OCI-LY3 (cell line): Measurements from ENCODE around the gene ADA.

Experiments
- H2AFZ ChIP-seq: fragments of 200-600, 300-600 bp; shearing (Covaris generic); 2 replicates; pipeline ENCODE4 v1.6.0; 2014; ENCODE audit warnings: antibody characterized with exemption, low read depth, low read length
- H3K27ac ChIP-seq: fragments of 200-600, 300-600 bp; sonication (generic); 2 replicates; pipeline ENCODE4 v1.5.1; 2014; ENCODE audit warnings: mild to moderate bottlenecking, low read length, moderate library complexity, mixed read lengths
- H3K27me3 ChIP-seq: fragments of 200-600, 300-600 bp; sonication (generic); 2 replicates; pipeline ENCODE4 v1.6.1; 2014; ENCODE audit warnings: low read depth, low read length, mixed read lengths
- H3K36me3 ChIP-seq: fragments of 200-600, 300-600 bp; sonication (generic); replicated peaks from 2 replicates; pipeline ENCODE3; 2014; ENCODE audit warnings: low read depth, low read length, mixed read lengths
- H3K4me1 ChIP-seq: fragments of 300-600, 200-600 bp; sonication (generic); 2 replicates; pipeline ENCODE4 v1.6.1; 2014; ENCODE audit warnings: low read length, mixed read lengths
- H3K4me2 ChIP-seq: fragments of 200-600, 300-600 bp; sonication (generic); 2 replicates; pipeline ENCODE4 v1.6.1; 2014; ENCODE audit warnings: low read length, mixed read lengths
- H3K4me3 ChIP-seq: fragments of 300-600, 200-600 bp; sonication (generic); 2 replicates; pipeline ENCODE4 v1.5.1; 2014; ENCODE audit warnings: antibody characterized with exemption, mild to moderate bottlenecking, low read length, moderate library complexity
- H3K79me2 ChIP-seq: fragments of 300-600, 200-600 bp; shearing (Covaris generic); 2 replicates; pipeline ENCODE4 v1.6.1; 2014; ENCODE audit warnings: mild to moderate bottlenecking, low read length, mixed read lengths
- H3K9ac ChIP-seq: fragments of 300-600, 200-600 bp; shearing (Covaris generic); 2 replicates; pipeline ENCODE4 v1.6.0; 2014; ENCODE audit warnings: mild to moderate bottlenecking, low read length, moderate library complexity
- H3K9me3 ChIP-seq: fragments of 200-600, 300-600 bp; shearing (Covaris generic); 2 replicates; pipeline ENCODE4 v1.6.1; 2014; ENCODE audit warnings: low read length, mixed read lengths; ENCODE audit not compliant: insufficient read depth
- H4K20me1 ChIP-seq: fragments of 200-600, 300-600 bp; sonication (generic); 2 replicates; pipeline ENCODE4 v1.6.1; 2016; ENCODE audit warnings: low read length, mixed read lengths; ENCODE audit not compliant: insufficient read depth
- EZH2phosphoT487 ChIP-seq: fragments of 200-600 bp; shearing (Covaris generic); IDR thresholded peaks from 2 replicates; pipeline ENCODE4 v1.6.1; 2018; ENCODE audit warnings: antibody characterized with exemption, mixed run types, low read depth
- TF ChIP-seq, protein P1 (sequence below): fragments of 200-600, 300-600 bp; sonication (generic); IDR thresholded peaks from 2 replicates; pipeline ENCODE4 v1.5.1; 2014; ENCODE audit warnings: antibody characterized with exemption, low read length, low read depth

Gene ADA

DNA sequence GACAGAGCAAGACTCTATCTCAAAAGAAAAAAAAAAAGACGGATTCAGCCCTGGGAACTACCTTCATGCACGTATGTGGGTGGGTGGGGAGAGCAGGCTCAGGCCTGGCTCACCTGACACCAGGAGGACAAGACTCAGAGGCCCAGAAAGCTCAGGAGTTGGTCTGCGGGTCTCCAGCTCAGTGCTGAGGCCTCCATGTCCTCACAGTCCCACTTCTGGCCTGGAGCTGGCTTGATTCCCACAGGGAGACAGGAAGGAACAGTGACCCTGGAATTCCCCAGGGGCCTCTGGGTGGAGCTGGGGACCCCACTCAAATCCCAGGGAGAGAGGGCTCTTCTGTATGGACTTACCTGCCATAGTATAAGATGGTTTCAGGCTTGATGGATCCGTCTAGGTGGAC is 15.6 kb downstream of the ADA start:
- Histone ChIP-seq H3K4me2 (no peak overlapping the region), H3K36me3 (peaks cover 64% of the 10 kb centered on the region), H3K9me3 (no peaks in the 10 kb centered on the region), H3K9ac (no peak overlapping the region), H2AFZ (no peak overlapping the region), H4K20me1 (peaks cover 11% of the 10 kb centered on the region), H3K4me3 (no peak overlapping the region), H3K79me2 (0 out of 2 replicates have a peak, but pooled peaks cover 3% of the 10 kb centered on the region), H3K27me3 (no peaks in the 10 kb centered on the region), H3K4me1 (peaks cover 6% of the 10 kb centered on the region), H3K27ac (no peak overlapping the region)
- TF ChIP-seq EZH2phosphoT487, result no peak
- TF ChIP-seq, protein P1, sequence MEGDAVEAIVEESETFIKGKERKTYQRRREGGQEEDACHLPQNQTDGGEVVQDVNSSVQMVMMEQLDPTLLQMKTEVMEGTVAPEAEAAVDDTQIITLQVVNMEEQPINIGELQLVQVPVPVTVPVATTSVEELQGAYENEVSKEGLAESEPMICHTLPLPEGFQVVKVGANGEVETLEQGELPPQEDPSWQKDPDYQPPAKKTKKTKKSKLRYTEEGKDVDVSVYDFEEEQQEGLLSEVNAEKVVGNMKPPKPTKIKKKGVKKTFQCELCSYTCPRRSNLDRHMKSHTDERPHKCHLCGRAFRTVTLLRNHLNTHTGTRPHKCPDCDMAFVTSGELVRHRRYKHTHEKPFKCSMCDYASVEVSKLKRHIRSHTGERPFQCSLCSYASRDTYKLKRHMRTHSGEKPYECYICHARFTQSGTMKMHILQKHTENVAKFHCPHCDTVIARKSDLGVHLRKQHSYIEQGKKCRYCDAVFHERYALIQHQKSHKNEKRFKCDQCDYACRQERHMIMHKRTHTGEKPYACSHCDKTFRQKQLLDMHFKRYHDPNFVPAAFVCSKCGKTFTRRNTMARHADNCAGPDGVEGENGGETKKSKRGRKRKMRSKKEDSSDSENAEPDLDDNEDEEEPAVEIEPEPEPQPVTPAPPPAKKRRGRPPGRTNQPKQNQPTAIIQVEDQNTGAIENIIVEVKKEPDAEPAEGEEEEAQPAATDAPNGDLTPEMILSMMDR, result no peak

DNA sequence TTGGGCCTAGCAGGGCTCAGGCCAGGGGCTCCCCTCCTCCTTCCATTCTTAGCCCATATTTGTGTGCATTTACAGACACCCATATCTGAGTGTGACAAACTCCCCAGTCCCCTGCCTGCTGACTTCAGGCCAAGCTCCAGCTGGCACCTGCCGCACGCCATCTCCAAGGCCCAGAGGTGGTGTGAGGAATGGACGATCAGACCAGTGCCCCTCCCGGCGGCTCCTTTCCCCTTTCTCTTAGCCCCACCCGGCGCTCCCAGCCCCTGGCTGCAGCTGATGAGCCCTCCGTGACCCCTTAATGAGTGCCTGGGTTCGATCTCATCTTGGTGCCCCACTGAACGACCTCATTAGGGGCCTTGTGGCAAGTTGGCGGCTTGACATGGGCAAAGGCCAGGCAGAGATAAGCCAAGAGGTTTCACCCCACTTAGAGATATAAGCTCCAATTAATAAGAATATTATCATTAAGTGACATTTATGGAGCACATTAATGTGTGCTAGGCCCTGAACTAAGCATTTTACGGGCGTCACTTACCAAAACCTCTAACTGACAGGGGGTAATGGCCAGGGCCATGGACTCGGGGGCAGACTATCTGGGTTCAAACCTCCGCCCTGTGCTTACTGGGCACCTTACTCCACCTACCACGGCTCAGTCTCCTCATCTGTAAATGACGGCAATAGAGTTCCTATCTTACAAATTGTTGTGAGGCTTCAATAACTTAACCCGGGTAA is 17.5 kb downstream of the ADA start:
- H3K27ac ChIP-seq, result no peak overlapping the region
- H3K4me2 ChIP-seq, result no peak overlapping the region
- H3K36me3 ChIP-seq, result peaks cover 54% of the 10 kb centered on the region

DNA sequence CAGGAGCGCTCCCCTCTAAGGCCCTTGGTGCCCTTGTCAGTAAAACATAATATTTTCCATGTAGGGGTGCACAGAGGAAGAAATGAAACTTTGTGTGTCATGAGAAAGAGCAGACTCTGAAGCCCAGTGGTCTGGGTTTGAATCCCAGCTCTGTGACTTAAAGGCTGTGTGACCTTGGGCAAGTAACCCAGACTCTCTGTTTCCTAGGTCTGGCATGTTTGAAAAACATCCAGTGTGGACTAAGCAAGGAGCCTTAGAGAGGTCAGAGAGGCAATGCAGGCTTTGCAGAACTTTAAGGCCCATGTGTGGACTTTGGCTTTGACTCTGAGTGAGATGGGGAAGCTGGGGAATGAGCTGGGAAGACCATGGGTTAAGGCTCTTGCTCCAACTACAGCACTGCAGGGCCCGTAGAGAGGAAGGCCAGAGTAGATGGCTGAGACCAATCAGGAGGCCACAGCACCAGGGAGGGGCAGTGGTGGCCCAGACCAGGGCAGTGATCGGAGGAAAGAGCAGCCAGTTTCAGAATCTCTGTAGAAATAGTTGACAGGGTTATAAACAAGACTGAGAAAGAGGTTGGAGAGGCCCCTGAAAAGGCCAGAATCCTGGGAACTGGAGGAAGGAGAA is 18.2 kb downstream of the ADA start:
- no peaks in the 10 kb centered on the region for H3K27me3 ChIP-seq
- peaks cover 14% of the 10 kb centered on the region for H4K20me1 ChIP-seq
- no peak for TF ChIP-seq EZH2phosphoT487
- no peak overlapping the region for H2AFZ ChIP-seq
- H3K9ac ChIP-seq, result no peak overlapping the region
- no peaks in the 10 kb centered on the region for H3K79me2 ChIP-seq
- no peak overlapping the region for H3K4me3 ChIP-seq
- peaks cover 6% of the 10 kb centered on the region for H3K4me1 ChIP-seq
- H3K36me3 ChIP-seq, result peaks cover 53% of the 10 kb centered on the region
- H3K9me3 ChIP-seq, result no peaks in the 10 kb centered on the region
- H3K27ac ChIP-seq, result no peak overlapping the region
- H3K4me2 ChIP-seq, result no peak overlapping the region

More for the DNA sequence above, 17.5 kb downstream of the ADA start:
- Histone ChIP-seq H3K27me3 (no peaks in the 10 kb centered on the region), H2AFZ (no peak overlapping the region), H3K9ac (no peak overlapping the region), H3K79me2 (0 out of 2 replicates have a peak, but pooled peaks cover 3% of the 10 kb centered on the region), H3K9me3 (no peaks in the 10 kb centered on the region), H4K20me1 (peaks cover 14% of the 10 kb centered on the region), H3K4me1 (peaks cover 6% of the 10 kb centered on the region), H3K4me3 (no peak overlapping the region)
- no peak for TF ChIP-seq EZH2phosphoT487
- TF ChIP-seq, protein P1, result no peak

DNA sequence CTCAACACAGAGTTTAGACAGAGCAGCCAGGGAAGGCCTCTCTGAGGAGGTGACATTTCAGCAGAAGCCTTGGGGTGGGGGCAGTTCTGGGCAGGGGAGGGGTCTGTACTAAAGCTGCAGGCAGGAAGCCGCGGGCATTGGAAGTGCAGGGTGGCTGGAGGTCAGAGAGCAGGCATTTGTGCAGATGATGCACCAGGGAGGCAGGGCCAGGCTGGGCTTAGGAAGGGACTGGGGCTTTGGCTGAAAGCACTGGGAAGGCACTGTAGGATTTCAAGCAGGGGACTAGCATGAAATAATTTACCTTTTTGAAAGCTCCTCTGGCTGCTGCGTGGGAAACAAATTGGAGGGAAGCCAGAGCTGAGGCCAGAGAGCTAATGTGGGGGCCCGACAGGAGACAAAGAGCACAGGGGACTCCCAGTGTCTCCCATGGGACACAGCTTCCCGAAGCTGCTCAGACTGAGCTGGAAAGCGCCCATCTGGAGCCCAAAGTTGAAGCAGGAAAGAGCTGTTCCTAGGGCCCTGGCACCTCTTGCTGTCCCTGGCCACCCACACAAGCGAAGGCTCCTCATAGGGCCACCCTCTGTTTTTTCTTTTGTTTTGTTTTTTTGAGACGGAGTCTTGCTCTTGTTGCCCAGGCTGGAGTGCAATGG is 19.3 kb downstream of the ADA start:
- TF ChIP-seq, protein P1, result no peak
- TF ChIP-seq EZH2phosphoT487, result no peak
- no peaks in the 10 kb centered on the region for H3K27me3 ChIP-seq
- H3K4me2 ChIP-seq, result no peak overlapping the region
- H3K4me1 ChIP-seq, result peaks cover 6% of the 10 kb centered on the region
- H2AFZ ChIP-seq, result no peak overlapping the region
- H3K9me3 ChIP-seq, result no peaks in the 10 kb centered on the region
- H3K27ac ChIP-seq, result no peak overlapping the region
- peaks cover 14% of the 10 kb centered on the region for H4K20me1 ChIP-seq
- no peak overlapping the region for H3K4me3 ChIP-seq
- no peaks in the 10 kb centered on the region for H3K79me2 ChIP-seq
- H3K36me3 ChIP-seq, result peaks cover 55% of the 10 kb centered on the region
- no peak overlapping the region for H3K9ac ChIP-seq
